Panc1 (cell line): Measurements from ENCODE around the gene ARMCX6.

Source experiments
- CTCF ChIP-seq: fragments of 450-650 bp; IDR thresholded peaks from 2 replicates; pipeline ENCODE4 v1.5.1; 2017; ENCODE audit warnings: mild to moderate bottlenecking
- POLR2AphosphoS5 ChIP-seq: IDR thresholded peaks from 2 replicates; pipeline ENCODE4 v1.6.1; 2012; ENCODE audit warnings: mild to moderate bottlenecking, low read depth, low read length, moderate library complexity
- SIN3A ChIP-seq: IDR thresholded peaks from 2 replicates; pipeline ENCODE4 v1.6.1; 2012; ENCODE audit warnings: low read depth, mild to moderate bottlenecking, low read length, moderate library complexity, borderline replicate concordance; ENCODE audit not compliant: insufficient read depth

GRCh38 chrX:101619364-101619763 is 1.6 kb upstream of the ARMCX6 start:
- TF ChIP-seq POLR2AphosphoS5 (no peak), CTCF (no peak), SIN3A (no peak)
